Measurements from ENCODE around the gene MIAT. TPM values are rescaled to one million over a fixed set of nuclear protein-coding genes. Genes with fewer than 3 reads are reported as not detected.

MIAT gene
- total and polyA plus RNA-seq, 9 of the 15 experiments (the other 6 are each of a cell fraction or from before 2014, with no cell fraction given) = 0.03 to 0.93 (median 0.34) TPM

DNA sequence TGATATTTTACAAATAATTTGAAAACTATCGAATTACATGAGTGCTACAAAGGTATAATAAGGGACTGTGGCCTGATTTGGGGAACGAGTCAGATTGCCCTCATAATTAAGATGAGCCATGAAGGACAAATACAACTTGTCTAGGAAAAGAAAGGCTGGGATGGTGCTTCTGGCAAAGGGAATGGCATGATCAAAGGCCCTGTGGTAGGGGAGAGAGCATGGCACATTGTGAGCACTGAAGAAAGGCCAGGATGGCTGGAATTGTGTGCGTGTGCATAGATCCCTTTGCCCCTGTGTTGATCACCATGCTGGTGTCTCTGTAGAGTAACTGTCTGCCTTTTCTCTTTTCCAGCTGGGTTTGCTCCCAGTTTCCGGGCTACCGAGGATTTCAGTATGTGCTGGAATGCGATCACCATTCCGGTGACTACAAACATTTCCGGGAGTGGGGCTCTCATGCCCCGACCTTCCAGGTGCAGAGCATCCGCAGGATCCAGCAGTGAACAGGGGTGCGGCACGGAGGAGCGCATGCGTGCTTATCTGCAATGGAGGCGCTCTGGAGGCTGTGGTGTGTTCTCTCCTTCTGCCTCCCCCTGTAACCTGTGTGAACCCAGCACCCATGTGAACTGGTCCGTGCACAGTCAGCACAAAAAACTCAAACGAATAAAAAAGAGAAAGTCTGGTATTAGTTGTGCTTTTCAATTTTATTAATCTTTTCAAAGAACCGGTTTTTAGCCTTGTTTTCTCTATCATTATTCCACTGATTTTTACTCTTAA is 27.2 kb upstream of the MIAT start (continued):
- TF ChIP-seq, protein P1, sequence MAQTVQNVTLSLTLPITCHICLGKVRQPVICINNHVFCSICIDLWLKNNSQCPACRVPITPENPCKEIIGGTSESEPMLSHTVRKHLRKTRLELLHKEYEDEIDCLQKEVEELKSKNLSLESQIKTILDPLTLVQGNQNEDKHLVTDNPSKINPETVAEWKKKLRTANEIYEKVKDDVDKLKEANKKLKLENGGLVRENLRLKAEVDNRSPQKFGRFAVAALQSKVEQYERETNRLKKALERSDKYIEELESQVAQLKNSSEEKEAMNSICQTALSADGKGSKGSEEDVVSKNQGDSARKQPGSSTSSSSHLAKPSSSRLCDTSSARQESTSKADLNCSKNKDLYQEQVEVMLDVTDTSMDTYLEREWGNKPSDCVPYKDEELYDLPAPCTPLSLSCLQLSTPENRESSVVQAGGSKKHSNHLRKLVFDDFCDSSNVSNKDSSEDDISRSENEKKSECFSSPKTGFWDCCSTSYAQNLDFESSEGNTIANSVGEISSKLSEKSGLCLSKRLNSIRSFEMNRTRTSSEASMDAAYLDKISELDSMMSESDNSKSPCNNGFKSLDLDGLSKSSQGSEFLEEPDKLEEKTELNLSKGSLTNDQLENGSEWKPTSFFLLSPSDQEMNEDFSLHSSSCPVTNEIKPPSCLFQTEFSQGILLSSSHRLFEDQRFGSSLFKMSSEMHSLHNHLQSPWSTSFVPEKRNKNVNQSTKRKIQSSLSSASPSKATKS (CRISPR knock-in tag; IDR thresholded peaks at IDR 0.05) = no peak
- TF ChIP-seq, protein P2, sequence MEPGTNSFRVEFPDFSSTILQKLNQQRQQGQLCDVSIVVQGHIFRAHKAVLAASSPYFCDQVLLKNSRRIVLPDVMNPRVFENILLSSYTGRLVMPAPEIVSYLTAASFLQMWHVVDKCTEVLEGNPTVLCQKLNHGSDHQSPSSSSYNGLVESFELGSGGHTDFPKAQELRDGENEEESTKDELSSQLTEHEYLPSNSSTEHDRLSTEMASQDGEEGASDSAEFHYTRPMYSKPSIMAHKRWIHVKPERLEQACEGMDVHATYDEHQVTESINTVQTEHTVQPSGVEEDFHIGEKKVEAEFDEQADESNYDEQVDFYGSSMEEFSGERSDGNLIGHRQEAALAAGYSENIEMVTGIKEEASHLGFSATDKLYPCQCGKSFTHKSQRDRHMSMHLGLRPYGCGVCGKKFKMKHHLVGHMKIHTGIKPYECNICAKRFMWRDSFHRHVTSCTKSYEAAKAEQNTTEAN (CRISPR knock-in tag; IDR thresholded peaks at IDR 0.05) = no peak
- TF ChIP-seq CBX8 (IDR thresholded peaks at IDR 0.05; ENCODE audit: borderline replicate concordance, extremely low read depth, low read depth, low read length, poor library complexity, severe bottlenecking) = no peak
- TF ChIP-seq, protein P3, sequence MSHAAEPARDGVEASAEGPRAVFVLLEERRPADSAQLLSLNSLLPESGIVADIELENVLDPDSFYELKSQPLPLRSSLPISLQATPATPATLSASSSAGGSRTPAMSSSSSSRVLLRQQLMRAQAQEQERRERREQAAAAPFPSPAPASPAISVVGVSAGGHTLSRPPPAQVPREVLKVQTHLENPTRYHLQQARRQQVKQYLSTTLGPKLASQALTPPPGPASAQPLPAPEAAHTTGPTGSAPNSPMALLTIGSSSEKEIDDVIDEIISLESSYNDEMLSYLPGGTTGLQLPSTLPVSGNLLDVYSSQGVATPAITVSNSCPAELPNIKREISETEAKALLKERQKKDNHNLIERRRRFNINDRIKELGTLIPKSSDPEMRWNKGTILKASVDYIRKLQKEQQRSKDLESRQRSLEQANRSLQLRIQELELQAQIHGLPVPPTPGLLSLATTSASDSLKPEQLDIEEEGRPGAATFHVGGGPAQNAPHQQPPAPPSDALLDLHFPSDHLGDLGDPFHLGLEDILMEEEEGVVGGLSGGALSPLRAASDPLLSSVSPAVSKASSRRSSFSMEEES (CRISPR knock-in tag; IDR thresholded peaks at IDR 0.05) = no peak
- TF ChIP-seq CBX5 (IDR thresholded peaks at IDR 0.05; ENCODE audit: borderline replicate concordance, low read depth) = no peak
- no peak for TF ChIP-seq BDP1 (IDR thresholded peaks at IDR 0.05; ENCODE audit: insufficient read depth, insufficient read length)
- no peak for TF ChIP-seq ZNF24 (IDR thresholded peaks at IDR 0.05)
- TF ChIP-seq FOXK2 (conservative IDR thresholded peaks at IDR 0.05 in 1 of 2, IDR thresholded peaks at IDR 0.05 in 1 of 2; ENCODE audit: low read depth in 2 of 2) = no peak
- no peak for TF ChIP-seq HDAC8 (tag; IDR thresholded peaks at IDR 0.05)
- TF ChIP-seq PTBP1 (IDR thresholded peaks at IDR 0.05; ENCODE audit: low read depth, low read length) = no peak
- TF ChIP-seq YY1 (IDR thresholded peaks at IDR 0.05; ENCODE audit: borderline replicate concordance in 1 of 3, control insufficient read depth in 1 of 3, extremely low read depth in 1 of 3, insufficient read depth in 3 of 3, insufficient read length in 1 of 3, insufficient replicate concordance in 2 of 3, low read depth in 1 of 3, low read length in 2 of 3) = peak in 2 of 3 experiments; percentile 13 to 76
- TF ChIP-seq, protein P4, sequence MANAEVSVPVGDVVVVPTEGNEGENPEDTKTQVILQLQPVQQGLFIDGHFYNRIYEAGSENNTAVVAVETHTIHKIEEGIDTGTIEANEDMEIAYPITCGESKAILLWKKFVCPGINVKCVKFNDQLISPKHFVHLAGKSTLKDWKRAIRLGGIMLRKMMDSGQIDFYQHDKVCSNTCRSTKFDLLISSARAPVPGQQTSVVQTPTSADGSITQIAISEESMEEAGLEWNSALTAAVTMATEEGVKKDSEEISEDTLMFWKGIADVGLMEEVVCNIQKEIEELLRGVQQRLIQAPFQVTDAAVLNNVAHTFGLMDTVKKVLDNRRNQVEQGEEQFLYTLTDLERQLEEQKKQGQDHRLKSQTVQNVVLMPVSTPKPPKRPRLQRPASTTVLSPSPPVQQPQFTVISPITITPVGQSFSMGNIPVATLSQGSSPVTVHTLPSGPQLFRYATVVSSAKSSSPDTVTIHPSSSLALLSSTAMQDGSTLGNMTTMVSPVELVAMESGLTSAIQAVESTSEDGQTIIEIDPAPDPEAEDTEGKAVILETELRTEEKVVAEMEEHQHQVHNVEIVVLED (CRISPR knock-in tag; IDR thresholded peaks at IDR 0.05) = no peak
- TF ChIP-seq ETS2 (tag; IDR thresholded peaks at IDR 0.05; ENCODE audit: borderline replicate concordance, poor library complexity, severe bottlenecking) = no peak
